GM12801 (cell line): ENCODE results near the gene STAB1.

Experiments used
- TF ChIP-seq, protein P1 (sequence below): IDR thresholded peaks from one replicate; pipeline ENCODE4 v1.5.1; 2011; ENCODE audit warnings: control low read depth; ENCODE audit not compliant: insufficient read length; ENCODE audit errors: extremely low read depth

The STAB1 gene

DNA sequence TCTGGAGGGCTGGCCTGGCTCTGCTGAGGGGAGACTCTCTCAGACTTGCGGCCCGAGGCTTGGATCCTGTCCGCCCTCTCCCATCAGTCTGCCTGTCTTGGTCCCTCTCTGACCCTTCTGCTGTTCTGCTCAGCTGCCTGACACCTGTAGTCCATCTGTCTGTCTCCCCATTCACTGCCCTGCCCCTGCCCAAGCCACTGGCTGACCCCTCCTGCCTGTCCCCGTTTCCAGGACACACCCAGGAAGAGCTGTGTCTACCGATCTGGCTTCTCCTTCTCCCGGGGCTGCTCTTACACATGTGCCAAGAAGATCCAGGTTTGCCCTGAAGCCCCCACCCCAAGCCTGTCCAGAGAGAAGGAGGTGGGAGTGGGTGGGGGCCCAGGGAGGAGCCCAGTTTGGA, 20.1 kb downstream of the STAB1 start:
- TF ChIP-seq, protein P1, sequence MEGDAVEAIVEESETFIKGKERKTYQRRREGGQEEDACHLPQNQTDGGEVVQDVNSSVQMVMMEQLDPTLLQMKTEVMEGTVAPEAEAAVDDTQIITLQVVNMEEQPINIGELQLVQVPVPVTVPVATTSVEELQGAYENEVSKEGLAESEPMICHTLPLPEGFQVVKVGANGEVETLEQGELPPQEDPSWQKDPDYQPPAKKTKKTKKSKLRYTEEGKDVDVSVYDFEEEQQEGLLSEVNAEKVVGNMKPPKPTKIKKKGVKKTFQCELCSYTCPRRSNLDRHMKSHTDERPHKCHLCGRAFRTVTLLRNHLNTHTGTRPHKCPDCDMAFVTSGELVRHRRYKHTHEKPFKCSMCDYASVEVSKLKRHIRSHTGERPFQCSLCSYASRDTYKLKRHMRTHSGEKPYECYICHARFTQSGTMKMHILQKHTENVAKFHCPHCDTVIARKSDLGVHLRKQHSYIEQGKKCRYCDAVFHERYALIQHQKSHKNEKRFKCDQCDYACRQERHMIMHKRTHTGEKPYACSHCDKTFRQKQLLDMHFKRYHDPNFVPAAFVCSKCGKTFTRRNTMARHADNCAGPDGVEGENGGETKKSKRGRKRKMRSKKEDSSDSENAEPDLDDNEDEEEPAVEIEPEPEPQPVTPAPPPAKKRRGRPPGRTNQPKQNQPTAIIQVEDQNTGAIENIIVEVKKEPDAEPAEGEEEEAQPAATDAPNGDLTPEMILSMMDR = no peak

DNA sequence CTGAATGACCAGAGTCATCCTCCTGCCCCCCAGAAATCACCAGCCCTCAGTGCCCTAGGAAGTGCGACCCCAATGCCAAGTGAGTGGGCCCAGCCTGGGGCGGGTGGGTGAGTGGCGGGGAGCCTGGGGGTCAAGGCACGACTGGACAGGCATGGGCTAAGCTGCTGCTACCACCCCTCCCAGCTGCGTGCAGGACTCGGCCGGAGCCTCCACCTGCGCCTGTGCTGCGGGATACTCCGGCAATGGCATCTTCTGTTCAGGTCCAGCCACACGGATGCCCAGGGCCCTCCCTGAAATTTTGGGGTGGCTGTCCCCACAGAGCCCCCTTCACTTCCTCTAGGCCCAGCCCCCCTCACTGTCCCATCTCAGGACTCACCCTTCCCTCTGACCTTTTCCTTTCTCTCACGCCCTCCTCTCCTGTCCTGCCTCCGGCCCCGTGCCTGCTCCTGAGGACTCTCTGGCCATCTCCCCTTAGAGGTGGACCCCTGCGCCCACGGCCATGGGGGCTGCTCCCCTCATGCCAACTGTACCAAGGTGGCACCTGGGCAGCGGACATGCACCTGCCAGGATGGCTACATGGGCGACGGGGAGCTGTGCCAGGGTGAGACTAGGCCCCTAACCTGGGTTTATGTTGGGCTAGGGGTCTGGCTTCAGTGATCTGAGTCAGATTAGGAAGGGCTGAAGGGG, 21.5 kb downstream of the STAB1 start:
- TF ChIP-seq, protein P1 = no peak

DNA sequence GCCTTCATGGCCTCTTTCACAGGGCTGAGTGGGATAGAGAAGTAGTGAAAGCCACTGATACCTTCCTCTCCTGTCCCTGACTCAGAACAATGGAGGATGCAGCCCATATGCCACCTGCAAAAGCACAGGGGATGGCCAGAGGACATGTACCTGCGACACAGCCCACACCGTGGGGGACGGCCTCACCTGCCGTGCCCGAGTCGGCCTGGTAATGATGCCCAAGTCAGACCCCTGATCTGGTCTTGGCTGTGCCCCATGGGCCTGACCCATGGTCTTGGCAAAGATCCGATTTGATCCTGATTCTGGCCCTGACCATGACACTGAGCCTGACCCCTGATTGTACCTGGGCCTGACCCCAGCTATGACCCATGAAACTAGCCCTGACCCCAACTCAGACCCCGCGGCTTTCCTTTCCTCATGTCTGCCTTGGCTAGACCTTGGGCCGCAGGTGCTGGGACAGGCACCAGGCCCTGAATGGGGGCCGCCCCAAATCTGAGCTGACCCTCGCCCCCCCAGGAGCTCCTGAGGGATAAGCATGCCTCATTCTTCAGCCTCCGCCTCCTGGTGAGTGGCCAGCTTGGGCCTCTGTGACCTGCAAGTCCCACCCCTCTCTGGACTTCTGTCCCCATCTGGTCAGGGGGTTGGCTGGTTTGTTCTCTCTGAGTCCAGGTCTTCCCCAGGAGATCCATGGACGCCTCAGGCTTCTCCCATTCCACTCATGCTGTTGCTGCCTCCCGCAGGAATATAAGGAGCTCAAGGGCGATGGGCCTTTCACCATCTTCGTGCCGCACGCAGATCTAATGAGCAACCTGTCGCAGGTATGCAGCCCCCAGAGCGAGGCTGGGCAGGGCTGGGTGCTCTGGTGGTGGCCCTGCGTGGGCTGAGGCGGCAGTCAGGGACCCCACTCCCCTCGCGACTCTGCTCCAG, 22.9 kb downstream of the STAB1 start:
- TF ChIP-seq, protein P1 = no peak

DNA sequence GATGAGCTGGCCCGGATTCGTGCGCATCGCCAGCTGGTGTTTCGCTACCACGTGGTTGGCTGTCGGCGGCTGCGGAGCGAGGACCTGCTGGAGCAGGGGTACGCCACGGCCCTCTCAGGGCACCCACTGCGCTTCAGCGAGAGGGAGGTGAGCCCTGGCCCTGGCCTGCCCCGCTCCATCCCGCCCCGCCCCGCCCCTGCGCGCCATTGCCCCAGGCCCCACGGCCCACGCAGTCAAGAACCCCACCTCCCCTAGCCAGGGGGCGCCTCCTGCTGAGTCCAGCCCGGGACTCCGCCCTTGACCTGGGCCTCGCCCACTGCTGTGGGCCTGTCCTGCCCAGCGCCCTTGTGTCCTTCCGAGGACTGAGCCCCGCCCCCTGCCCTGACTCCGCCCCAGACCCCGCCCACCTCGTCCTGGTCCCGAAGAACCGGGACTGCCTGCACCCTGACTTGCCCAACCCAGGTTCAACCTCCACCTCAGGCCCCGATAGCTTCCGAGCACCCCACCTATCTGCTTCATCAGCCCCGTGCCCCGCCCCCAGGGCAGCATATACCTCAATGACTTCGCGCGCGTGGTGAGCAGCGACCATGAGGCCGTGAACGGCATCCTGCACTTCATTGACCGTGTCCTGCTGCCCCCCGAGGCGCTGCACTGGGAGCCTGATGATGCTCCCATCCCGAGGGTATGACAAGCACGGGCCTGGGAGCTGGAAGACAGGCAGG, 23.7 kb downstream of the STAB1 start:
- TF ChIP-seq, protein P1 = no peak

DNA sequence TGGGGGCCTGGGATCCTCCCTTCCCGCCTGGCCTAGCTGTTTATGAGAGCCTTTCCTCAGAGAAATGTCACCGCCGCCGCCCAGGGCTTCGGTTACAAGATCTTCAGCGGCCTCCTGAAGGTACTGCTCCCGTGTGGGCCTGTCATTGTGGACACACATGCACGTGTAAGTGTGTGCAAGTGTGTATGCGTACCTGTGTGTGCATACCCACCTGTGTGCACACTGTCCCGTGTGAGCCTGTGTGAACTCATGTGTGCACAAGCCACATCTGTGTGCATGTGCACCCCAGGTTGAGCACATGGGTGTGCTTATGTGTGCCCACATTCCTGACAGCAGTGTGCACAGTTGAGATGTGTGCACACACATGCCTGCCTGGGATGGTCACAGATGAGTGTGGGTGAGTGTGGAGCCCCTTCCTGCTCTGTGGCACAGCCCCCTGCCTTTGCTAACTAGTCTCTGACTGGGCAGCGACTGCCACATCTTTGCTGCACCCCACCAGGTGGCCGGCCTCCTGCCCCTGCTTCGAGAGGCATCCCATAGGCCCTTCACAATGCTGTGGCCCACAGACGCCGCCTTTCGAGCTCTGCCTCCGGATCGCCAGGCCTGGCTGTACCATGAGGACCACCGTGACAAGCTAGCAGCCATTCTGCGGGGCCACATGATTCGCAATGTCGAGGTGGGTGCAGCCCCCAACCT, 24.5 kb downstream of the STAB1 start:
- TF ChIP-seq, protein P1 = no peak

DNA sequence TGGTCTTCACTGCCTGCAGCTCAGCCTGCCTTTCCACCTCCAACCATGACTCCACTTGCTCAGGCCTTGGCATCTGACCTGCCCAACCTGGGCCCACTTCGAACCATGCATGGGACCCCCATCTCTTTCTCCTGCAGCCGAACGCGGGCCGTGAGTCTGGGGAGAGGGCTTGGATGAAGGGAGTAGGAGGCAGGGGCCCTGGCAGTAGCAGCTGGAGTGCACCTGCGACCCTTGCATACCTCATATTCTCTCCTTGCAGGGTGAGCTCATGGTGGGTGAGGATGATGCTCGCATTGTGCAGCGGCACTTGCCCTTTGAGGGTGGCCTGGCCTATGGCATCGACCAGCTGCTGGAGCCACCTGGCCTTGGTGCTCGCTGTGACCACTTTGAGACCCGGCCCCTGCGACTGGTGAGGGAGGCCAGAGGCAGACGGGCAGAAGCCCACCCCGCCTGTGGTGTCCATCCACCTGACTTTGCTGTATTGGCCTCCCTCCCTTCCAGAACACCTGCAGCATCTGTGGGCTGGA, 25.1 kb downstream of the STAB1 start:
- TF ChIP-seq, protein P1 = no peak
